ENCODE measurements around the gene COL23A1.
A peak's percentile ranks its signal among the peaks of the same experiment; 100 is the strongest.
"Not testable (repeated sequence)": the region's sequence is repeated elsewhere in the genome, so short reads cannot be mapped to it uniquely, and the experiment has no call there.

COL23A1 gene

DNA sequence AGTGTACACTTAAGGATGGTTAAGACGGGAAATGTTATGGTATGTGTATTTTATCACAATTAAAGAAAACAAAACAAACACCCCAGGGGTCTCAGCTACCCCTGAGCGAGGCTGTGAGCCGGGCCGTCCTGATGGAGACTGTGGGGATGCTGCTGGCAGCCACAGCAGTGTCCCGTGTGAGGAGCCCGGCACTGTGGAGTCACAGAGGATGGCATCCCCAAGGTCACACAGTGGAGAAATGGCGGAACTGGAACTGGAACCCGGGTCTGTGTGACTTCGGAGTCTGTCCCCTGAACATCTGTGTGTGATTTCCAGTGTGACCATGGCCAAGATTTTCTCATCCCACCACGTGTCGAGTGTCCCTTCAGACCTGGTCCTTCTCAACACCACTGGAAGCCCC, 276.9 kb downstream of the COL23A1 start:
- no peak for DNase-seq

DNA sequence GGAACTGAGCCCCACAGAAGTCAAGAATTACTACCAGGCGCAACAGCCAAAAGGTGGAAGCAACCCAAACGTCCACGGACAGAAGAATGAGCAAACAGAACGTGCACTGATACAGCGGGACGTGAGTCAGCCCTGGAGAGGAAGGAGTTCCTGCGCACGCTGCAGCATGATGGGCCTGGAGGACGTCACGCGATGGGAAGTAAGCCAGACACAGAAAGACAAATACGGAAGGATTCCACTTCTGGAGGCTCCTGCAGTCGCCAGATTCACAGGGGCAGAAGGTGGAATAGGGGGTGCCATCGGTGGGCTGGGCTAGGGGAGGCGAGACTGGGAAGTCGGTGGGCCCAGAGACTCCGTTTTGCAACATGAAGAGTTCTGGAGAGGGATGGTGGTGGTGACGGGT, 277.3 kb downstream of the COL23A1 start:
- DNase-seq: peak; percentile 90

DNA sequence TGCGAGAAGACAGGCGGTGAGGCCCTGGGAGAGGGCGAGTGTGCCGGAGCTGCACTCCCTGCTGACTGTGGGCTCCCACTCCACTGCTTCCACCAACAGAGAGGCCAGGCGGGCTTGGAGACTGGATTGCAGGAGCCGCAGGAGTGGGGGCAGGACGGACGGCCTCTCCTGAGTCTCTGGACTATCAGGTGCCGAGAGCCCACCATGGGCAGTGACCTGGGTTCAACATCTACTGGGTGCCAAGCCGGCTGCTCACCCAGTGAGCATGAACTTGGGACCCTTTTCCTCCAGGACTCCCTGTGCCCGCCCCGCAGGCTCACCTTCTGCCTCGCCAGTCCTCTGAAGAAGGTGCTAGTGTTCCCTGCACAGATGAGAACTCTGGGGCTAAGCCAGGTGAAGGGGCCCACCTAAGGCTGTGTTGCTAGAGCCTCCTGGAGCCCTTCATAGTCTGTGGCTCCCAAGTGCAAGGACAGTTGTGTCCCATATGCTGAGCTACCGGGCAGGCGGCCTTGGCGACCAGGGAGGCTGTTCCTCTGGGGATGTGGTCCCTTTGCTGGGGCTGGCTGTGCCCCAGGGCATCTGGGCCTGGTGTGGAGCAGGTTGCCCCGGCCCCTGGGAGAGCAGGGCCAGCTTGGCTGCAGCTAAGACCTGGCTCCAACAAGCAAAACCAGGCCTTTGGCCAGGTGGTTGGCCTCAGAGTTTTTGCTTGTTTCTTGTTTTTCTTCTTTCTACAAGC, 279.9 kb downstream of the COL23A1 start:
- no peak for DNase-seq

DNA sequence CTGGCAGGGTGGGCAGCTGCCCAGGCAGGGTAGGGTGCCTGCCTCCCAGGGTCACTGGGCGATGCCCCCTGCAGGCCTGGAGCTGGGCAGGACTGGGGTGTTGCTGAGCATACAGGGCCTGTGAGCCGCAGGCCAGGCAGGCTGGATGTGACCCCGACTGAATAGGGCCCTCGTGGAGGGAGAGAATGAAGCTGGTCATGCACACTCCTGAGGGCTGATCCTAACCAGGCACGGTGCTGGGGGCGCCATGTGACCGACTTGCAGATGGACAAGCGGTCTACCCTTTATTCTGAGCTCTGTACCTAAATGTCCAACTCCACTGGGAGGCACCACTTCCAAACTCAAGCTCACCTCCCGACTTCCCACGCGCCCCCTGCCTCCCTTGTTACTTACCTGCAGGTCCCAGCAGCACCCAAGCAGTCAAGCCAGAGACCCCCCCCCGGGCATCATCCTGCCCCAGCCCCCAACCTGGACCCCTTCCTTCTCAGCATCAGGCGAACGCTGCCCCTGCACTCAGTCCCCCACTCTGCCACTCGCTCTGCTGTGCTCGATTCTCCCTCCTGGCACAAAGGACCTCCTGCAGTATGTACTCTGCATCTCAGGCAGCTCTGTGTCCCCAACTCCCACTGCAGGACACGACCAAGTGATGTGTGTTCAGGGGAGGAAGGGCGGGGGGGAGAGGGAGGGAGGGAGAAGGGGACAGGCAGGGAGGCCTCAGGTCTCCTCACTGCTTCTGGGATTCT, 280.8 kb downstream of the COL23A1 start:
- DNase-seq: no peak

DNA sequence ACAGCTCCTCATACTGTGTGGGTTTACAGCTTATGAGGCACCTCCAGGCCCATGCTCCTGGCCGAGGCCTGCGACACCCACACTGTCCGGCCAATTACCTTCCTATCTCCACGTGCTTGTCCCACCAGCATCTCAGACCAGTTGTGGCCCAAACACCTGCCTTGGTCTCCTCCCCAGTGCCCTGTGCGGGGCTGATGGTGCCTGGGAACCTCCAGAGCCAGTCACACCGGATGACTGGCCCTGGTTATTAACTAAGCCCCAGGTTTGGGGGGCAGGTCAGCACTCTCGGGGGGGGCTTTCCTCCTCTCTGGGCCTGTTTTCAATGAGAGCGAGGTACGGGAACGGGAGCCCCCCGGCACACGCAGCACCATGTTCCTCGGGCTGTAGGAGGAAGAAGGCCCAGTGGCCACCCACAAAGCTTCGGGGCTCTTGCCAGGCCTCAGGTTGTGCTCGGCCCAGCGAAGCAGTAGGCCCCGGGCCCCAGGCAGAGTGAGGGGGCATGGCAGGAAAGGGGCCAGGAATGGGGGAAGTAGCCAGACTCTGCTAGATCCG, 281.6 kb downstream of the COL23A1 start:
- no peak for DNase-seq

DNA sequence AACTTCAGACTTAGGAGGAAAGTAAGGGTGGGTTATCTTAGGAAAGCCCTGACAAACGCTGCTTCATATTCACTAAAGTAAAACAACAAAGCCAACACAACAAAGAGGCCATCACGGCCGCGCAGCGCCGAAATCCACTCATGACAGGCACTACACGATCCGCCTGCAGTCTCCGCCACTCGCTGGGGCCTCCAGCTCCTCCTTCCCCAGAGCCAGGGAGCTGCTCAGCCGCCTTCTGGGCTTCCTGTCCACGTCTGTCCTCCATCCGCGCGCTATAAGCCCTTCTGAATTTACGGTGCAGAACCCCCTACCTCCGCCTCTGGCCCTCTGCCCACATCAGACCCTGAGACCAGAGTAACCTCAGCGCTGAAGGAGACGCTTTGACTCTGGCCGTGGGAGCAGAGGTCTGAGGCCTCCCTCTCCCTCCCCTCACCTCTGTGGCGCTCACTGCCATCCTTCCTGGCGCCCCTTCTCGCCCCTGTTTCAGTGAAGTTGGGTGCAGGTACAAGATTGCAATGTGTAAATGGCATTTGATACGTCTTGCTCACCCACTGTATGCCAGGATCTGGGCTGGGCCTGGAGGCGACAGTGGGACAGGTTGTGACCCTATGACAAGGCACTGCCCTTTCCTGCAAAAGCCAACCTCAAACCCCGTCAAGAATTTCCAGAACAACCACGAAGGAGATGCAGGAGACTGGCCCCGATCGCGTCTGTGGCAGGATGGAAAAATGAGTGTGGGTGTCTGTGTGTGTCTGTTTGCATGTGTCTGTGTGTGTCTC, 282.7 kb downstream of the COL23A1 start:
- DNase-seq: no peak

DNA sequence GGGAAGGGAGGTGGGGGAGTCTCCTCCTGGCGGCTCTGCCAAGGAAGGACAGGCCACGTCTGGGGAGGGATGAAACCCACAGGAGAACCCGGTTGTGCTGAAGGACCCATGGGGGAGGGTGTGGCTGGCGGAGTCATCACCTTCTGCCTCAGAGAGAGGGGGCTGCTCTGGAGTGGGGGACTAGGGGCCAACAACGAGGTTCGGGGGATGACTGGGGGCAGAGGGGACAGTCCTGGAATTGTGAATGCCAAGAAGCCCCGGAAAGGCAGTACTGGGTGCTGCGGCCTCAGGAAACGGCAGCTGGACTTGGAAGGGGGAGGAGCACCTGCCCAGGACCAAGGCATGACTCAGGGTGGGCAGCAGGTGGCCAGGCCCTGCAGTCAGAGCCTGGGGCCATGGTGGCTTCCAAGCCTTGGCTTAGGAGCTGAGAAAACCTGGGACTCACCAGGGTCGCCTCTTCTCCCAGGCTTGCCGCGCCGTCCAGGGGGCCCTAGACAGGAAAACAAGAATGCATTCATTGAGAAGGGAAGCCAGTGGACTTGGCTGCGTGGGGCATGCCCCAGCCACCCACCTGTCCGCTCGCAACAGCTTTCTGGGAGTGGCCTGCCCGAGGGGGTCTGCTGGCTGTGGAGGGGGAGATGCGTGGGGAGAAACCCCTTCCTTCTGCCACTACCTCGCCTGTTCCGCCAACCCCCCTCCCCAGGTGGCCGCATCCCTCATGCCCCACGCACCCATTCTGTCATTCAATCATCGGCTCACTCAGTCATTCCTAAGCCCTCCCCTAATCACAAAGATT, 283.6 kb downstream of the COL23A1 start:
- DNase-seq: no peak

DNA sequence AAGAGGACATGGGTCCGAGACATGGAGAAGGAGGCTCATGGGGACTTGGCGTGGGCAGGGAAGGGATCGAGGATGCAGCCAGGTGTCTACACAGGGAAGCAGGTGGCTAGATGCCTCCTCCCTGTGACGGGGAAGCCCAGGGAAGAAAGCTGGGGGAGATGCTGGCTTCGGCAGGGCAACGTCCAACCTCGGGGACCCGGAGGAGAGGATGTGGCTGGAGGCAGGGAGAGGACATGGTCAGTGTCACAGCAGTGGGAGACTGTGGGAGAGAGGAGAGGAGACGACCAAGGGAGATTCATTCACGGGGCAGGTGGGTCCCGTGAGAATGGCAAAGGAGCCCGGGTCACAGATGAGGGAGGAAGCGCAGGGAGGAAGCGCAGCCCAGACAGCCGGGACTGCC, 284.4 kb downstream of the COL23A1 start:
- DNase-seq: no peak

DNA sequence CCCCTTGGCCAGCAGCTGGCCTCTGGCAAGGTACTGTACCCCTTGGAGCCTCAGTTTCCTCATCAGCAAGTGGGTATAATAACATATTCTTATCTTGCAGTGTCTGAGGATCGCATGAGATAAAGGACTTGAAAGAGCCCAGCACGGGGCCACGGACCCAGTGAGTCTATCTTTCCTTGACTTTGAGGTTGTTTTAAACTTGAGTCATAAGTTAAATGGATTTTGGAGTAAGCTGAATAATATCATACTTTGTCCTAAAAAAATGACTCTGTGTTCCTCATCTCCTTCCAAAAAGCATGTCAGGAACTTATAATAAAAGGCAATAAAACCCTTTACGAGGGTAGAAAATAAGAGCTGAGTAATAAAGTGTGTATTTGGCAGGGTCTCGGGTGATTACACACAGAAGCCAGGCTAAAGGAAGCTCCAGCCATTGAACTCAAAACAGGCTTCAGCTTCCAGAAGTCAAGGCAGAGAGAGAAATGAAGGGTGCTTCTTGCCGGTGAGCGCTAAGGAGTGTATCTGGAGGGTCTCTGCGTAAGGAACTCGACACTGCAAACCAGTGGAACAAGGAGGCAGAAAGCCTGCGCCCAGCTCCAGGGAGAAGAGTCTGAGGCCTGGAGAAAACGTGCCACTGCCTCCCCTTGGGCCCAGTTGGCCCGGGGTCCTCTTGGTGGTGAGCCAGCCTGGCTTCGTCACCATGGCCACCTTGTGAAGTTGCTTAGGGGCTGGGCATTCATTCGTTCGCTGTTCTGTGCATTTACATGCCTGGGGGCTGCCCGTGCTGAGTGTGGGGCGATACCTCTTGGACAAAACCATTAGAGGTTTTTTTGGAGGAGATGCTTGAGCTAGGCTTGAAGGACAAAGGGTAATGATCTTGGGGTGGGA, 285.2 kb downstream of the COL23A1 start:
- DNase-seq: no peak

DNA sequence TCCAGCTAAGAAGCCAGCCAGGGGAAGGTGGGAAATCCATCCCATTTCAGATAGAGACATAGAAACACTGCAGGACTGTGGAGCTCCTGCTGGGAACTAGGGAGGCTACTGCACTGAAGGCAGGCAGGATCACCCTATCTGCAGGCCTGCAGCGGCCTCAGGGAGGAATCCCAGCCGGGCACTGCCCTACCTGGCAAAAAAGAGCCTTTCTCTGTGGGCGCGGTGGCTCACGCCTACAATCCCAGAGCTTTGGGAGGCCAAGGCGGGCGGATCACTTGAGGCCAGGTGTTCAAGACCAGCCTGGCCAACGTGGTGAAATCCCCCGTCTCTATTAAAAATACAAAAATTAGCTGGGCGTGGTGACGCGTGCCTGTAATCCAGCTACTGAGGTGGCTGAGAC, 286.2 kb downstream of the COL23A1 start:
- DNase-seq: no peak

DNA sequence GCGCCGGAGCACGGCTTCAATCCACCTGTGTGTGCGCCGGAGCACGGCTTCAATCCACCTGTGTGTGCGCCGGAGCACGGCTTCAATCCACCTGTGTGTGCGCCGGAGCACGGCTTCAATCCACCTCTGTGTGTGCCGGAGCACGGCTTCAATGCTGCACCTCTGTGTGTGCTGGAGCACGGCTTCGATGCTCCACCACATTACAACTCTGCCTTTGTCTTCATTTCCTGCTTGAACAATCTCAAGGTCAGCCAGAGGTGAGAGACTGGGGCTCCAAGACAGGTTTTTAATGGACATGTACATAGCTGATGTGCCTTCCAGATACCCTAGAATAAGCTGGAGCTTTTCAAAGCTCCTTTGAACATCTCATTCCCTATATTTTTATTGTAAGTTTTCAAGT, 287.9 kb downstream of the COL23A1 start:
- not testable (repeated sequence) for DNase-seq

DNA sequence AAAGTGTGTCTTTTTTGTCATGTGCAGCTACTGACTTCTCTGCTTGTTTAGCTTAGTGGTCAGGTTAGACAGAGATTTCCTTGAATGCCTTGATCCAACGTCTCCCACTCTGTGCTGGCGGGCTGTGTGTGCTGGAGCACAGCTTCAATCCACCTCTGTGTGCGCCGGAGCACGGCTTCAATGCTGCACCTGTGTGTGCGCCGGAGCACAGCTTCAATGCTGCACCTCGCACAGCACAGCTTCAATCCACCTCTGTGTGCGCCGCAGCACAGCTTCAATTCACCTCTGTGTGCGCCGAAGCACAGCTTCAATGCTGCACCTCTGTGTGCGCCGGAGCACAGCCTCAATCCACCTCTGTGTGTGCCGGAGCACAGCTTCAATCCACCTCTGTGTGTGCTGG, 288.6 kb downstream of the COL23A1 start:
- DNase-seq: no peak

DNA sequence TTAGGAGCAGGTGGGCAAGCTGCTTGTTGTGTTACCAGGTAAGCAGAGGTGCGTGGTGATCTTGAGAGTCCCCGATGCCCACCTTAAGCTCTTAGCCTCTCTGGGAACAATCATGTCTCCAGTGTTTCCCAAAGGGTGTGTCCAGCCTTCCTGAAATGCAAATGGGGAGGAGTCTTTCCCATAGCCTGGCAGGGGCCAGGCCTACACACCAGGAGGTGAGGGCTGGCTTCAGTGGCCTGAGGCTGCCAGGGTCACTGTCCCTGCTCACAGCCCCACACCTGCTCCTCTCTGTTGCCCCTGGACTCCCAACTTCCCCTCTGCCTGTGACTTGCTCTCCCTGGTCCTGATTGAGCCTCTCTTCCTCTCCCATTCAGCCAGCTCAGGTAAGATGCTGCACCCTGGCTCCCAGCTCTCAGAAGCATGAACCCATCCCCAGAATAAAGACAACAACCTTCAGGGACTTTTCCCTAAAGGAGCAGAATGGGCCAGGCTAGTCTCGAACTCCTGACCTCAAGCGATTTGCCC, 291.8 kb downstream of the COL23A1 start:
- DNase-seq: no peak

DNA sequence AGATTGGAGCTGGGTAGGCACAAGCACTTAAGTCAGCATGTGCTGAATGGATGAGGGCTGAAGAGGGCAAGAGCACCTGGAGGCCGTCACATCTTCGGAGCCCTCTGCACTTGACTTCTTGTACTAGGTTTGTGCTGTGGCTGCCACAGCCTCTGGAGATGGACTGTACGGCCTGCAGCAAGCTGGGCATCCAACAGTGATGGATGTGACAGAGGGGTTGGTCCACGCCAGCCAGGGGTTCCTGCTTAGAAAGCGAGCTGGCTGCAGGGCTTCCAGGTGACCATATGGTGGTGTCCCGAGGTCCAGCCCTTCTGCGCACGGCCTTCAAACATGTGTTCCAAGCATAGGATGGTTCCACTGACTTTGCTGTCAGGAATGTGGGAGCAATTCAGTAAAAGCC, 292.4 kb downstream of the COL23A1 start:
- DNase-seq: no peak

DNA sequence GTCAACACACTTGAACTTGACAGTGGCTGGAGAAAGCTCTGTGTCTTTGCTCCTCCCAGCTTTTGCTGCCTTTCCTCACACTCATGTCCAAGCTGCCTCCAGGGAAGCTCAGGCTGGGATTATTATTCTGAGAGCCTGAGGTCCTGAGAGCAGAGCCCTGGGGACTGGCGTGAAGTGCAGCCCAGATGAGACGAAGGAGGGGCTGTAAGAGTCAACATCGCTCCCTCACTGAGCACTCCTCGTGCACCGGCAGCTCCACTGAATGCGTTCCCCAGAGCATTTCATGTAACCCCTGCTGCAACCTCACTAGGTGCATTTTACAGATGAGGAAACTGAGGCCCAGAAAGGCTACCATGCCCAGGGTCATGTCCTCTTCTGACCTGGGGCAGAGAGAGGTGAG, 294.1 kb downstream of the COL23A1 start:
- DNase-seq: no peak

DNA sequence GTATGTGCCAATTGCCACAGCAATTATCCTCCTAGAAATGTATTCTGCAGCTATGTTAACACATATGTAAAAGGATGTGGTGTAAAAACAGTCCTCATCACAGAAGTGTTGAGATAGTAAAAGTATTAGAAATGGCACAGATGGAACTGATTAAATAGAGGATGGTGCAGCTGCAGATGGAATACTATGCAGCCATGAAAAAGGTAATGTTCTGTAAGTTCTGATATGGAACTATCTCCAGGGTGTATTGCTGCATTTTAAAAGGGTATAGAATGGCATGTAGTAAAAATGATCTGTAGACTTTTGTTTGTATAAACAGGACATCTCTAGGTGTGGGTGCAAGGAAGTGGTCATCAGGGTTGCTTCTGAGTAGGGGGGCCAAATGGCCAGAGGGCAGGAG, 294.6 kb downstream of the COL23A1 start:
- DNase-seq: no peak

DNA sequence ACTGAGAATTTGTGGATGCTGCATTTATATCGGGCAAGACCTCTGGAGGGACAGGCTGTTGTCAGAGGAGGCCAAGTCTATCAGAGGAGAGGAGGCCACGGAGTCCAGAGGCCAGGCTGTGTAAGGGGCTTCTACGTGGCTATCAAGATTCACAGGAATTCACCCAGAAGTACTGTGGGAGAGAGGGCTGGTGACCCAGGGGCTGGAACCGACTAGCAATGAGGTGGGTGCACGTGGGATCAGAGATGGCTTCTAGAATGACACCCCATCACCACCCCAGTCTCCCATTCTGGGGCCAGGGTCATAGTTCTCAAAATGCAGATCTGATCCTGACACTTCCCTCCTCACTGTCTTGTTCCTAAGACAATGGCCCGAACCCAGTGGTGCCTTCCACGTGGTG, 296.4 kb downstream of the COL23A1 start:
- DNase-seq: no peak

DNA sequence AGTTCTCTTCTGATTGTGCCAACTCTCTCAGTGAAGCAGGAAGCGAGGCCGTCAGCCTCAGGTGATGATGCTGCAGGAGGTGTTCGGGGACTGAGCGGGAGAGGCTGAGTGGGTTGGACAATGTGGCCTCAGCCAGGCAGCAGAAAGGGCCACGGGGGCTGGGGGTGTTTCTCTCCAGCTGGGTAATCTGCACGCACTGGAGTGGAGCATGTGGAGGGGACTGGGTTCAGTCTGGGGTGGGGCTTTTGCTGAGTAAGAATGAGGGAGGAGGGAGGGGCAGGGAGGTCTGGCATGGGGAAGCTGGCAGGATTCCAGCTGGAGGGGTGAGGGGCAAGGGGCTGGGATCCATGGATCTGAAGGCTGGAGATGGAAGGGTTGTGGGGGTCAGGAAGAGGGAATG, 296.8 kb downstream of the COL23A1 start:
- no peak for DNase-seq

DNA sequence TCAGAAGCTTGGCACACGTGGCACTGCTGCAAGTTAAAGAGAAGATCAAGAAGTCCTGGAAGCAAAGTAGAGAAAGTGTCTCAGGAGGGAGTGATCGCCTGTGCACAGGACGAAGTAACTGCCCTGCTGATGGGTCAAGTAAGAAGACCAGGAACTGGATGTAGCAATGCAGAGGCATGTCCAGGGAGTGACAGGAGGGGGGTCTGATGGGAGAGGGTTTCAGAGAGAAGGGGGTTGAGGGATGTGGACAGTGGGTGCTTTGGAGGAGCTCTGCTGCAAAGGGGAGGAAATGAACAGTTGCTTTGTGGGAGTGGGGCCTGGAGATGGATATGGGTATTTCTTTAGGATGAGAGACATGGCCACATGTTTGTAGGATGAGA, 297.4 kb downstream of the COL23A1 start:
- no peak for DNase-seq

DNA sequence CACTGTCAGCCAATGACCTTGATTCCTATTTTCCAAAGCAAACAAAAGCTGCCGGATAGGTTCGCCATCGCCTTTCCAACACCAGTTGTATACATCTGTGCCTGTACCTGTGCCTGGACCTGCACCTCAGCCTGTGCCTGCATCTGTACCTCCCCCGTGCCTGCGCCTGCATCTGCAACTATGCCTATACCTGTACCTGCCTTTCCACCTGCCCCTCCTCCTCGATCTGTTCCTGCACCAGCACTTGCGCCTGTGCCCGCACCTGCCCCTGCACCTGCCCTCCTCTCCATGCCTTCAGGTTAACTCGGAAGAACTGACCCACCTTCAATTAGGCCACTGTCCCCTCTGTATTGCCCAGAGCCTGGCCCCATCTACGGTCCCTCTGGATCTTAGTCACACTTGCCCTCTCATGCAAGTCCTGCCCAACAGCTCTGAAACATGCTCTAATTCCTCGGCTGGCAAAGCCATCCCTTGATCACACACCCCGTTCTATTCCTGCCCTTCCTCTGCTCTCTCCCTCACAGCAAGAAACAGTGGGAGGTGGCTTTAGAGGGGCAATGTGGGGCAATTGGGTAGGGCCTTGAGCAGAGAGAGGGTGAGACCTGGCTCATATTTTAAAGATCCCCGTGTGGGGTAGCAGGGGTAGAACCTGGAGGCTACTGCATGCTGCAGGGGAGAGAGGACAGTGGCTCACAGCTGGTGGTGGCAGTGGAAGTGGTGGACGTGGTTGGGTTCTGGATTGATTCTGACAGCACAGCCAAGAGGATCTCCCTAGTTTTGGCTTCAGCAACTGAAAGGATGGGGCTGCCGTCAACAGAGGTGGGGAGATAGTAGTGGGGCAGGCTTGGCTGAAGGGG, 298.0 kb downstream of the COL23A1 start:
- no peak for DNase-seq
